GM06990 (cell line): ENCODE measurements around the gene CRP.

ENCODE experiments used
- DNase-seq: peaks from one replicate; pipeline ENCODE4 v3.0.0-alpha.2; 2011; ENCODE audit not compliant: insufficient read length; ENCODE audit errors: extremely low read depth
- H3K27me3 ChIP-seq: replicated peaks from 2 replicates; pipeline ENCODE4 v1.6.0; 2011; ENCODE audit warnings: low read length; ENCODE audit not compliant: control insufficient read depth, insufficient read depth
- H3K36me3 ChIP-seq: 2 replicates; pipeline ENCODE4 v1.5.1; 2011; ENCODE audit warnings: low read length; ENCODE audit not compliant: control insufficient read depth, insufficient read depth
- H3K4me3 ChIP-seq: replicated peaks from 2 replicates; pipeline ENCODE4 v1.5.1; 2011; ENCODE audit warnings: low read depth, mild to moderate bottlenecking, control low read depth, low read length
- TF ChIP-seq, protein P1 (sequence below): IDR thresholded peaks from 2 replicates; pipeline ENCODE4 v1.5.1; 2011; ENCODE audit warnings: low read length, control low read depth, mild to moderate bottlenecking, inconsistent platforms; ENCODE audit not compliant: insufficient read depth, poor library complexity, severe bottlenecking

CRP gene, protein sequence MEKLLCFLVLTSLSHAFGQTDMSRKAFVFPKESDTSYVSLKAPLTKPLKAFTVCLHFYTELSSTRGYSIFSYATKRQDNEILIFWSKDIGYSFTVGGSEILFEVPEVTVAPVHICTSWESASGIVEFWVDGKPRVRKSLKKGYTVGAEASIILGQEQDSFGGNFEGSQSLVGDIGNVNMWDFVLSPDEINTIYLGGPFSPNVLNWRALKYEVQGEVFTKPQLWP

DNA sequence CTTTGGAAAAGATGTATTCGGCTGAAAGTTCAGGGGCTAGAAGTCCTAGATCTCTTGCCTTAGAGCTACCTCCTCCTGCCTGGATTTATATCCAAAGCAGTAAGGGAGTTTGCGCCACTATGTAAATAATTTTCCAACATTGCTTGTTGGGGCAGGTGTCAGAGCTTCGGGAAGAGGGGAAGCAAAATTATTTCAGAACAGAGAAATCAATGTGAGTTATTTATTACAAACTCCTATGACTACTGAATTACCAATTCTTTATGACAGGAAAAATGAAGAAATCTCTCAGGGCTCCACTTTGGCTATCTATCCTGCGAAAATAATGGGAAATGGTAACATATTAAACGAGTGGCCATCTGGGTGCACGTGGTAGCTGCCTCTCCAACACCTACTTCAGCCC is at the start of gene CRP:
CRP (minus strand) TSS at position 61 of the 400 bp plus-strand sequence. CDS start 104 bp downstream, outside the sequence.
- Histone ChIP-seq H3K4me3 (no peak within 1 kb of the TSS), H3K27me3 (no peaks in the 10 kb centered on the region), H3K36me3 (no peaks in the 10 kb centered on the region)
- TF ChIP-seq, protein P1, sequence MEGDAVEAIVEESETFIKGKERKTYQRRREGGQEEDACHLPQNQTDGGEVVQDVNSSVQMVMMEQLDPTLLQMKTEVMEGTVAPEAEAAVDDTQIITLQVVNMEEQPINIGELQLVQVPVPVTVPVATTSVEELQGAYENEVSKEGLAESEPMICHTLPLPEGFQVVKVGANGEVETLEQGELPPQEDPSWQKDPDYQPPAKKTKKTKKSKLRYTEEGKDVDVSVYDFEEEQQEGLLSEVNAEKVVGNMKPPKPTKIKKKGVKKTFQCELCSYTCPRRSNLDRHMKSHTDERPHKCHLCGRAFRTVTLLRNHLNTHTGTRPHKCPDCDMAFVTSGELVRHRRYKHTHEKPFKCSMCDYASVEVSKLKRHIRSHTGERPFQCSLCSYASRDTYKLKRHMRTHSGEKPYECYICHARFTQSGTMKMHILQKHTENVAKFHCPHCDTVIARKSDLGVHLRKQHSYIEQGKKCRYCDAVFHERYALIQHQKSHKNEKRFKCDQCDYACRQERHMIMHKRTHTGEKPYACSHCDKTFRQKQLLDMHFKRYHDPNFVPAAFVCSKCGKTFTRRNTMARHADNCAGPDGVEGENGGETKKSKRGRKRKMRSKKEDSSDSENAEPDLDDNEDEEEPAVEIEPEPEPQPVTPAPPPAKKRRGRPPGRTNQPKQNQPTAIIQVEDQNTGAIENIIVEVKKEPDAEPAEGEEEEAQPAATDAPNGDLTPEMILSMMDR, result no peak
- no peak for DNase-seq

DNA sequence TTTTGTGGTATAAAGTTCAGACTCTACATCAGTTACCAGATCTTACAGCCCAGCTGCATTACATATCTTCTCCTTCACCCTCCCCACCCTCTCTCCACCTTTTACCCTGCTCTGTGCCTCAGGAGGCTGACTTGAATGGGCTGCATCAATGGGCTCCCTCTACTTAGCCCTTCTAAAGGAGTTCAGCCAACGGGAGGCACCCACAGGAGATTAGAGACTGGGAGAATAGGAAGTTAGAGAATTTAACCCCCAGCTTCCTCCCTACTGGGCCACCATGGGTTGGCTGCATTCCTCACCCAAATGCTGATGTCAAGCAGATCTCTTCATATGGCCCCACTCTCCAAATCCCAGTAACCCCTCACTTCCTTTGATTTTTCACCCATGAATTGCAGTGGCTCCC is 49.3 kb upstream of the CRP start:
- H3K27me3 ChIP-seq, result no peaks in the 10 kb centered on the region
- DNase-seq, result no peak
- H3K36me3 ChIP-seq, result no peaks in the 10 kb centered on the region
- H3K4me3 ChIP-seq, result no peak overlapping the region
- TF ChIP-seq, protein P1, result no peak

DNA sequence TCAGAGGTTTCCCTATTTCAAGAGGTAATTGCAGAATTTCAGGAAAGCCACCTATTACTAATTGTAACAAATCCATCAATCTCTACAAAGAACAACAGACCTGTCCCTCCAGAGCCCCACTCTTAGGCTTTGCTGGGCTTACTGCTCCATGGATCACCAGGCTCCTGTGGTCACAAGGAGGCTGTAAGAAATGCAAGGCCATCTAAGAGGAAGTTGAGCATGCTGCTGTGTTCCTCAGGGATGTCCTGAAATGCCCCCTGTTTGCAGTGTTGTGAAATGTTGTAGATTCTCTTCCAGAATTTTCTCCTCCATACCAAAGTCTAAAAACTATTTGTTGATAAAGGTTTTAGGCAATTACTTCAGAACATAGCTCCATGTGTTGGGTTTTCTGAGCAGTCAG is 42.0 kb upstream of the CRP start:
- Histone ChIP-seq H3K4me3 (no peak overlapping the region), H3K27me3 (no peaks in the 10 kb centered on the region), H3K36me3 (no peaks in the 10 kb centered on the region)
- TF ChIP-seq, protein P1, result no peak
- DNase-seq, result no peak

DNA sequence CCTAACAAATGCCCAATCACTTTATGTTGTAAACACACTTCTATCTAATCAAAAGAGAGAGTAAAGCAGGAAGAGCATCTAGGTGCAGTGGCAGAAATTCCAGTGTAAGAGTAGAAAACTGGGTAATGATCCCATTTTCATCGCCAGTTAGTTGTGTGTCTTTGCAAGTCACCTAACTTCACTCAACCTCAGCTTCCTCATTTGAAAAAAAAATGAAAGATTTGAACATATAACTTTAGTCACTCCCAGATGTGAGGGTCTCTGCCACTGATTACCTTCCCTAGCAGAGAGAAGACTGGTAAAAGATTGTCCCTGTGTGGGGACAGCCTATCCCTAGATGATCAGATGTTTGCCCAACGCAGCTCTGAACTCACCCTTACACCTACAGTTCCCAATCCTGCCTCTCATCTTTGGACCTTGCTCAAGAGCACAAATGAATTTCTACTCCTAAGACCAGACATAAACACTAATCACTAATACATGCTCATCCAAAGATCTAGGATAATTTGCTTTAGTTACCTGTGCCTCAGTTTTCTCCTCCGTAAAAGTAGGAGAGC is 41.1 kb upstream of the CRP start:
- no peaks in the 10 kb centered on the region for H3K36me3 ChIP-seq
- no peak overlapping the region for H3K4me3 ChIP-seq
- DNase-seq, result no peak
- no peaks in the 10 kb centered on the region for H3K27me3 ChIP-seq
- TF ChIP-seq, protein P1, result no peak

DNA sequence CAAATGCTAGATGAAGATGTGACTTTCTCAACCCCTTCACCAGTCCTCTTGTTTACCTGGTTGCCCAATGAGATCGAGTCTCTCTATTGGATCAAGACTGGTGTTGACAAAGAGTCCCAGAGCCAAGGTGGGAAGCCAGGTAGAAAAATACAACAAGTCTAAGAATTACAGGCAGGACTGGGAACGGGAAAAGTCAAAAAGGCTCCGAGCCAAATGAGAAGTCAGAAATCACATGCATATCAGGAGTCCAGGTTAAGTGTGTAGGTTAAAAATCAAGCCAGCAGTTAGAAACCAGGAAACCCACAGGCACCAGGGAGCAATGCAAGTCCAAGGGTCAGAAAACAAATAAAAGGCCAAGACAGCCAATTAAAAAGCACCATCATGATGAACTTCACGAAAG is 39.0 kb upstream of the CRP start:
- TF ChIP-seq, protein P1, result no peak
- H3K4me3 ChIP-seq, result no peak overlapping the region
- DNase-seq, result no peak
- H3K36me3 ChIP-seq, result no peaks in the 10 kb centered on the region
- no peaks in the 10 kb centered on the region; the same call in 1 of the 2 replicates for H3K27me3 ChIP-seq
